Stimulated activated CD4-positive, alpha-beta T cell treated with anti-CD3 and anti-CD28 coated beads, TNF-alpha, amount 100 ng/mL, for 24 hours (primary cell): ENCODE data around the gene TAF1.
"Not testable (repeated sequence)": the region's sequence is repeated elsewhere in the genome, so short reads cannot be mapped to it uniquely, and the experiment has no call there.

Source experiments
- DNase-seq, 3 experiments: peaks; one replicate each; pipeline ENCODE4 v3.0.0-alpha.2; 2020; ENCODE audit warnings: low read depth in 3 of 3

The TAF1 gene

DNA sequence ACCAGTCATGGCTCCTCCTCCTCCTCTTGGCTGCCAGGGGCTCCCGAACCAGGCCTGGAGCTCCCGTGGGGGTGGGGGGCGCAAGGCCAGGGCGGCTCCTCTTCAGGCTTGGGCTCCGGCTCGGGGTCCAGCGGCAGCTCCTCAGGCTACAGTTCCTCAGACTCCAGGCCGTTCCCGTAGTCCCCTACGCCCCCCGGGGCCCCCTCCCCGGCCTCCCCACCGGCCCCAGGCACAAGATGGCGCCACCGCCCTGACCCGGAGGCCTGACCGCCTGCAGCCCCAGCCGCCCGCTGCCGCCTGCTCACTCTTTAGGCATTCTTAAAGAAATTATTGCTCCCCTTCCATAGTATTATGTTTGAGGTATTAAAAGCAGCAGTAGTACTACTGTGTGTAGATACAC lies 54.5 kb downstream of the TAF1 start:
- DNase-seq: no peak

DNA sequence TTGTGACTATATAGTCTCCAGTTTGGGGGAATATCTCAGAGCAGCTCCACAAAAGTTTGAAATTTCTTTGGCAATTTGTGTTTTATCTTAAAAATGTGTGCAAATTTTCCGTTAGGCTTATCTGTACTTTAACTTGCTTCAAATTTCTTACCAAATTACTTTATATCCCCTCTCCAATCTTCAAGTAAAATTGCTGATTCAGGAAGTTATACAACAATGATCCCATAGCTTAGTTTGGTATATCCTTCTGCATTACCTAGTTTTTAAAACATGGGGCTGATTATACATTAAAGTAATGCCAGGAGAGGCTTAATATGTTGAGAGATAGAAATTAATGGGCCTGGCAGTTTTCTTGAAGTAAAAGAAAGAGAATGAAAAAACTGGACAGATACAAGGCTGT lies 66.6 kb downstream of the TAF1 start:
- DNase-seq: no peak

DNA sequence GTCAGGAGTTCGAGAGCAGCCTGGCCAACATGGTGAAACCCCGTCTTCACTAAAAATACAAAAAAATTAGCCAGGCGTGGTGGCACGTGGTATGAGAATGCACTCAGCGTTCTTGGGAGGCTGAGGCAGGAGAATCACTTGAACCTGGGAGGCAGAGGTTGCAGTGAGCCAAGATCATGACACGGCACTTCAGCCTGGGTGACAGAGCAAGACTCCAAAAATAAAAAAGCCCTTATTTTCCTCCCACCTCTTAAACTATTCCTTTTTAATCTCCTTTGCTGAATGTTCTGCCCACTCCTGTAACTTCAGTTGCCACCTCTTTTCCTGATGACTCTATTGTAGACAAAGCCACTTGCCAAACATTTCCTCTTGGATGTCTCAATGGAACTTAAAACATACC lies 72.6 kb downstream of the TAF1 start:
- no peak for DNase-seq

DNA sequence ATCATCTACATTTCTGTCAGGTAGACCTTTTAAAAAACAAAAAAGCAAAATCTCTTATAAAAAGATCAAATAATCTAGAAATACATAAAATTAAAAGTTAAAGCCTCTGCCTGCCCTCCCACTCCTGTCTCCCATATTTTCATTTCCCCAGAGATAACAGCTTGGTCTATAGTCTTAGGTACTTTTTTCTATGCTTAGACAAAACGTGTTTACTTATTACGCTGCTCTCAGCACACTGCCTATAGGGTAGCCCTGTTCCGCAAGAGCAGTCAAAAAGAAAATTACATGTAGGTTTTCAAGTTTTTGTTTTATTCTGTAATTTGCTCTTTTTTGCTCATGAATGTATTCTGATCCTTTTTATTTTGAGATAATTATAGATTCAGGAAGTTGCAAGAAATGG lies 73.3 kb downstream of the TAF1 start:
- DNase-seq: no peak

DNA sequence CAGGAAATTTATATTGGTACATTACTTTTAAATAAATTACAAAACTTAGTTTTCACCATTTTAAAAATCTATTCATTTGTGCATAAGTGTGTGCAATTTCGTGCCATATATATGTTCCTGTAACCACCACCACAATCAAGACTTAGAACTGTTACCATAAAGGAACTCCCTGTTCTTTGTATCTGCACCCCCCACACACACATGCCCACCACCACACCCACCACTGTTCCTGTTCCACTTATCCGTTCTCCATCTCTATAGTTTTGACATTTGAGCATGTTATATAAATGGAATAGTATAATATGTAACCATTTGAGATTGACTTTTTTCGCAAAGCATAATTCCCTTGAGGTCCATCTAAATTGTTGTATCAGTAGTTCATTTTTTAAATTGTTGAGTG lies 73.7 kb downstream of the TAF1 start:
- DNase-seq: no peak

DNA sequence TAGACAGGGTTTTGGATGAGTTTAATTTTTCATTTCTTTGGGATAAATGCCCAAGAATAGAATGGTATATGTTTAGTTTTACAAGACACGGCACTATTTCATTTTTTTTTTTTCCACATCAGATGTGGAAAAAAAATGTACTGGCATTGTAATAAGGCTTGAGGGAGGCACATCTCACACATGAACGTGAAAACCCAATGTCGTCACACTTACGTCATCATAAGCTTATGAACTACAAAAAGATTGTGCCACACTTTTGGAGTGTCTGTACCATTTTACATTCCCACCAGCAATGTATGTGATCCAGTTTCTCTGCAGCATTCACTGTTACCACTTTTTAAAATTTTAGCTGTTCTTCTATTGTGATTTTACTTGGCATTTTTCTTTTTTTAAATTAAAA lies 74.2 kb downstream of the TAF1 start:
- DNase-seq: no peak

DNA sequence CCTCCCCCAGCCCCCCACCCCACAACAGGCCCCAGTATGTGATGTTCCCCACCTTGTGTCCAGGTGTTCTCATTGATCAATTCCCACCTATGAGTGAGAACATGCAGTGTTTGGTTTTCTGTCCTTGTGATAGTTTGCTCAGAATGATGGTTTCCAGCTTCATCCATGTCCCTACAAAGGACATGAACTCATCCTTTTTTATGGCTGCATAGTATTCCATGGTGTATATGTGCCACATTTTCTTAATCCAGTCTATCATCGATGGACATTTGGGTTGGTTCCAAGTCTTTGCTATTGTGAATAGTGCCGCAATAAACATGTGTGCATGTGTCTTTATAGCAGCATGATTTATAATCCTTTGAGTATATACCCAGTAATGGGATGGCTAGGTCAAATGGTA lies 75.7 kb downstream of the TAF1 start:
- not testable (repeated sequence) for DNase-seq

DNA sequence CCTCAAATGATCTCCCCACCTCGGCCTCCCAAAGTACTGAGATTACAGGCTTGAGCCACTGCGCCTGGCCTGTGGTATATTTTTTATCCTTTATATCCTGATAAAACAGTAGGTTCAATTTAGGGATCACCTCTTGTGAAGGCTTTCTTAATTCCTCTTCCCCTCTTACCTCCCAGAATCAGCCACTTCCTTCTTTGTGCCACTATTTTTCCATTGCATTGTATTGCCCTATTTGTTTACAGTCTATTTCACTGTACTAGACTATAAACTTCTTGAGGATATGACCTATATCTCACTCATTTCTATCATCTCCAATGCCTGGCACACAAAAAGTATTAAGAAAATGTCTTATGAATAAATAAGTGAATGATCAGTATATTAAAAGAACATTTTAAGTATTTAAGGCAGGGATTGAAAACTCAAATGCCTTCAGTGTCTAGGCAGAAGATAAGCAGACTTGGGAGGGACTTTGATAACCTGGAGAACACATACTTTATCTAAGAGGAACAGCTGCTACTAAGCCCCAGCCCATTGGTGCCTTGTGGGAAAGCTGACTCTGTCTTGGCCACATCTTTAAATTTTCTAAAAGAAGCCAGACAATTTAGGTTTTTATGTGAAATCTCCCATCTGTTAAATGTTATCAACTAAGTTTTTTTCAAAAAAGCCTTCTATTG lies 84.4 kb downstream of the TAF1 start:
- DNase-seq: no peak

DNA sequence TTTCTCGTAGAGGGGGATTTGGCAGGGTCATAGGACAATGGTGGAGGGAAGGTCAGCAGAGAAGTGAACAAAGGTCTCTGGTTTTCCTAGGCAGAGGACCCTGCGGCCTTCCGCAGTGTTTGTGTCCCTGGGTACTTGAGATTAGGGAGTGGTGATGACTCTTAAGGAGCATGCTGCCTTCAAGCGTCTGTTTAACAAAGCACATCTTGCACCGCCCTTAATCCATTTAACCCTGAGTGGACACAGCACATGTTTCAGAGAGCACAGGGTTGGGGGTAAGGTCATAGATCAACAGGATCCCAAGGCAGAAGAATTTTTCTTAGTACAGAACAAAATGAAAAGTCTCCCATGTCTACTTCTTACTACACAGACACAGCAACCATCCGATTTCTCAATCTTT lies 85.4 kb downstream of the TAF1 start:
- not testable (repeated sequence) for DNase-seq

DNA sequence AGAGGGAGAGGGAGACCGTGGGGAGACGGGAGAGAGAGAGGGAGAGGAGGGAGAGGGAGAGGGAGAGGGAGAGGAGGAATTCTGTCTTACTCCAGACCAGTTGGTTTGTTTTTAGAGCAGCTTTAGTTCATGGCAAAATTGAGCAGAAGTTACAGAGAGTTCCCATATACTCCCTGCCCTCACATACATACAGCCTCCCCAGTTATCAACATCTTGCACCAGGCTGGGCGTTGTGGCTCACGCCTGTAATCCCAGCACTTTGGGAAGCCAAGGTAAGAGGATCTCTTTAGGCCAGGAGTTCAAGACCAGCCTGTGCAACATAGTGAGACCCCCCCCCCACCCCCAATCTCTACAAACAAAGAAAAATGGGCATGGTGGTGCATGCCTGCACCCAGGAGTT lies 86.9 kb downstream of the TAF1 start:
- no peak for DNase-seq

DNA sequence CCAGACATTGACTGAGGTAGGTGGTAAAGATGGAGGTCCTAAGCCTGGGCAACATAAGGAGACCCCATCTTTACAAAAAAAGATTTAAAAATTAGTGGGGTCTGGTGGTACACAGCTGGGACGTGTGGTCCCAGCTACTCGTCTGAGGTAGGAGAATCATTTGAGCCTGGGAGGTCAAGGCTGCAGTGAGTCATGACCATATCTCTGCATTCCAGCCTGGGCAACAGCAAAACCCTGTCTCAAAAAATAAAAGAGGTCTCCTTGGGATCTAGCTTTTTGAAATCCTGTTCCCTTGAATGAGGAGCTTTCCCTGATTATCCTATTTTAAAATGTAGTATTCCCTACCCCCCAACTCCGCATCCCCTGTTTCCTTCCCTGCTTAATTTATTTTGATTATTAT lies 88.1 kb downstream of the TAF1 start:
- DNase-seq: no peak

DNA sequence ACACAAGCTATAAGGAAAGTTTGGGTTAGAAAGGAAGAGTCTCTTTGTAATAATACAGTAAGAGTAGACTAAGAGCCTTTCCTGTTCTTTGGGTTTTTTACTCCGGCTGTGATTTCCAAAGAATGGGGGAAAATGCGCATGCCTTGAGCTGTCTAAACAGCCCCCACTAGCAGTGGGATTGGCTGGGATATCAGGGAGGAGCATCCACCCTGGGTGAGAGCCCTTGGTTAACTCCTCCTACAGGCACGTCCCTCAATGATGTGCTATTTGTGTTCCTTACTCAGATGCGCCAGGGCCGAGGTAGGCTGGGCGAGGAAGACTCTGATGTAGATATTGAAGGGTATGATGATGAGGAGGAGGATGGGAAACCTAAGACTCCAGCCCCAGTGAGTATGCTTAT lies 92.7 kb downstream of the TAF1 start:
- DNase-seq: no peak

DNA sequence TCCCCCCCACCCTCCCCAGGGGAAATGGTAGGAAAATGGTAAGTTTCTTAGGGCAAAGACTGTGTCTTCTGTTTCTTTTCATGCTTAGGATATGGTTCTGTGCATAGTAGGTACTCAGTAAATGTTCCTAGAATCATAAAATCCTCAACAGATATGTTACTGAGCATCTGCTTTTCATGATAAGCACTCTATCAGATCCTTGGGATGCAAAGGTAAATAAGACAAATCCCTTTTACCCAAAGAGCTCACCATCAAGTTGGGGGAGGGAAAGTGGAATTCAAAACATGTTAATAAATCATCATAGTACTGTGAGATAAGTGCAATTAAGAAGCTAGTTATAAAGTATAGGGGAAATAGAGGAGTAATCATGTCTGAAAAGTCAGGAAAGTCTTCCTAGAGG lies 98.8 kb downstream of the TAF1 start:
- no peak for DNase-seq

DNA sequence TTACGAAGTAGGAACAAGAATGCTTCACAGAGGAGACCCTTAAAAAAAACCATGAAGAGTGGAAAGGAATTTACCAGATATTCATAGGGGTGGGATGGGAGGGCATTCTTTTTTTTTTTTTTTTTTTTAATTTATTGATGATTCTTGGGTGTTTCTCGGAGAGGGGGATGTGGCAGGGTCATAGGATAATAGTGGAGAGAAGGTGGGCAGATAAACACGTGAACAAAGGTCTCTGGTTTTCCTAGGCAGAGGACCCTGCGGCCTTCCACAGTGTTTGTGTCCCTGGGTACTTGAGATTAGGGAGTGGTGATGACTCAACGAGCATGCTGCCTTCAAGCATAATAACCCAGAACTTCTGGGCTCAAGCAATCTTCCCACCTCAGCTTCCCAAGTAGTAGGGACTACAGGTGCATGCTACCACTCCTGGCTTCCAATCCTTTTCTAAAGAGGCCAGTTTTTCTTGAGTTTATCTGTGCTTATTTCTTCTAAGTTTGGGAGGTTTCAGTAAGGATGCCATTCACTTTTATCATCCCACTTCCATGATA lies 100.9 kb downstream of the TAF1 start:
- DNase-seq: no peak

DNA sequence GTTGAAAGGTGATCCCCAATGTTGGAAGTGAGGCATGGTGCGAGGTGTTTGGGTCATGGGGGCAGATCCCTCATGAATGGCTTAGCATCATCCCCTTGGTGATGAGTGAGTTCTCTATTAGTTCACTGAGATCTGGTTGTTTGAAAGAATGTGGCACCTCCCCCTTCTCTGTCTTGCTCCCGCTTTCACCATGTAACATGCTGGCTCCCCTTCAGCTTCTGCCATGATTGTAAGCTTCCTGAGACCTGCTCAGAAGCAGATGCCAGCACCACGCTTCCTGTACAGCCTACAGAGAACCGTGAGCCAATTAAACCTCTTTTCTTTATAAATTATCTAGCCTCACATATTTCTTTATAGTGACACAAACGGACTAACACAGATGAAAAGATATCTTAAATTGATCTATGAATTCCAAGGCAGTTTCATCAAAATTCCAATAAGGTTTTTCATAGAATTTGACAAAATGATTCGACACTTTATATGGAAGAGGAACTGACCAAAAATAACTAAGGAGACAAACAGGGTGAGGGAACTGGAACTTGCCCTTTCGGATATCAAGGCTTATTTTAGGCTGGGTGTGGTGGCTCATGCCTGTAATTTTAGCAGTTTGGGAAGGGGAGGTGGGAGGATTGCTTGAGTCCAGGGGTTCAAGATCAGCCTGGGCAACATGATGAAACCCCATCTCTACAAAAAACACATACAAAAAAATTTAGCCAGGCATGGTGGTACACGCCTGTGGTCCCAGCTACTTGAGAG lies 109.8 kb downstream of the TAF1 start:
- DNase-seq: no peak

DNA sequence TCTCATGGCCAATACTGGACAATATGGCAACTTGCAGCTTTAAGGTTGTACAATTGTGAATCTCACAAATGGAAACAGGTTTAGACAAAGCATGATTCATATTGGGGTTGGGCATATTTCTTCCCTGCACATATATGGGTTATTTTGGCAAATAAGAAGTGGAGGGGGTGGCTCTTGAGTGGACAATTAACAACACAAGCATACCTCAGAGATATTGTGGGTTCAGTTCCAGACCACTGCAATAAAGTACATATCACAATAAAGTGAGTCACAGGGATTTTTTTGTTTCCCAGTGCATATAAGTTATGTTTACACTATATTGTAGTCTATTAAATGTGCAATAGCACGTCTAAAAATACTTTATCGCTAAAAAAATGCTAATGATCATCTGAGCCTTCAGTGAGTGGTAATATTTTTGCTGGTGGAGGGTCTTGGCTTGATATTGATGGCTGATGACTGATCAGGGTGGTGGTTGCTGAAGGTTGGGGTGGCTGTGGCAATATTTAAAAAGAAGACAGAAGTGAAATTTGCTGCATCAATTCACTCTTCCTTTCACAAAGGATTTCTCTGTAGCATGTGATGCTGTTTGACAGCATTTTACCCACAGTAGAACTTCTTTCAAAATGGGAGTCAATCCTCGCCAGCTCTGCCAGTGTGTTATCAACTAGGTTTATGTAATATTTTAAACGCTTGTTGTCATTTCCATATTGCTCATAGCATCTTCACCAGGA lies 116.2 kb downstream of the TAF1 start:
- DNase-seq: no peak

DNA sequence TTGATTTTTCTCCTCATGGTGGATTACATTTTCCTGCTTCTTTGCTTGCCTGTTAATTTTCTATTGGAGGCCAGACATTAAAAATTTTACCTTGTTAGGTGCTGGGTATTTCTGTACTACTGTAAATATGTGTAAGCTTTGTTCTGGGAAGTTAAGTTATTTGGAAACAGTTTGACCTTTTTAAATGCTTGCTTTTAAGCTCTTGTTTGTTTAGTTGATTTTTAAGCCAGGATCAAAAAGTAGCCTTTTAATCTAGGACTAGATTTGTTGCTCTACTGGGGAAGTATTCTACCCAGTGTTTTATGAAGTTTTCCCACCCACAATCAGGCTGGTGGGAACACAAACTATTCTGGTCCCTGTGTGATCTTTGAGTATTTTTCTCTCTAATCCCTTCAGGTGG lies 121.7 kb downstream of the TAF1 start:
- DNase-seq: no peak

DNA sequence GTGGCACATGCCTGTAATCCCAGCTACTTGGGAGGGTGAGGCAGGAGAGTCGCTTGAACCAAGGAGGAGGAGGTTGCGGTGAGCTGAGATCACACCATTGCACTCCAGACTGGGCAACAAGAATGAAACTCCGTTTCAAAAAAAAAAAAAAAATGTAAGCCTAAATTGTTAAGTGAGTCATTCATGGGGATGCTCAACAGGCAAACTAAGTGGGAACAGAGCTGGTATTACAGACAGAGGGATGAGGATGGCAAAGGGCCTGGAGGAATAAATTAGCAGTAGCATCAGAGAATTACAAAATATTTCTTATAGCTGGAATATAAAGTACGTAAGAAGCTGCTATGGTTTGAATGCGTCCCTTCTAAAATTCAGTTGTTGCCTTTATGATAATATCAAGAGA lies 123.4 kb downstream of the TAF1 start:
- DNase-seq: no peak

DNA sequence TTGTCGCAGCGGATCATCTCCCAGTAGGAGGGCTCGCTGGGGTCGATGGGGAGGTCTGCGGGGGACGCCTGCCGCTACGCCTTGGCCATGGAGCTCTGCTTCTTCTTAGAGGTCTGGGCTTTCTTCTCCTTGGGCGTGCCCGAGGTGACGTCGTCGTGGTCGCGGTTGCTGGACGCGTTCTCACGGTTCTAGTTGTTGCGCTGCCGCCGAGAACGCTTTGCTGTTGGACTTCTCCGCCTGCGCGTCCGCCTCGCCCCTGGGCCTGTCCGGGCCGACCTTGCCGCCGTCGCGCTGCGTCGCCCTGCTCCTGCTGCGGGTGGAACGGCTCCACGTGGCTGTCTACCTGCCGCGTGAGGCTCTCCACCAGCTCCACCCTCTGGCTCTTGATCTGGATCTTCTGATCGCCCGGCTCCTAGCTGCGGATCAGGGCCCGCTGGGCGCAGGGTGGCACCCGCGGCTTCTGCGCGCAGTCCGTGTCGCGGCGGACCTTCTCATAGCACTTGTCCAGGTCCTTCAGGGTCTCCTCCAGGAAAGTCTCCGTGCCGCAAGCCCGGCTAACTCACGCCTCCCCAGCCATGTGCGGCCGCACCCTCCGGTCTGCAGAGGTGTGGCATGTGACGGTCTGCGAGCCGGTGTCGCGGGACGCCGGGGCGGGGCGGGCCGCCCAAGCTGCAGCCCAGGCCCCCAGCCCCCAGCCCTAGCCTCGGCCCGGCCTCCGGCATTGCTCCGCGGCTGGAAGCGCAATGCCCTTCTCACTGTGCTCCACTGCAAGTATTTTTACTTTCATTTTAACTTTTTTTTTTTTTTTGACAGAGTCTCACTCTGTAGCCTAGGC lies 126.3 kb downstream of the TAF1 start:
- peak in 2 of 3 experiments; percentile 3 to 45 for DNase-seq

DNA sequence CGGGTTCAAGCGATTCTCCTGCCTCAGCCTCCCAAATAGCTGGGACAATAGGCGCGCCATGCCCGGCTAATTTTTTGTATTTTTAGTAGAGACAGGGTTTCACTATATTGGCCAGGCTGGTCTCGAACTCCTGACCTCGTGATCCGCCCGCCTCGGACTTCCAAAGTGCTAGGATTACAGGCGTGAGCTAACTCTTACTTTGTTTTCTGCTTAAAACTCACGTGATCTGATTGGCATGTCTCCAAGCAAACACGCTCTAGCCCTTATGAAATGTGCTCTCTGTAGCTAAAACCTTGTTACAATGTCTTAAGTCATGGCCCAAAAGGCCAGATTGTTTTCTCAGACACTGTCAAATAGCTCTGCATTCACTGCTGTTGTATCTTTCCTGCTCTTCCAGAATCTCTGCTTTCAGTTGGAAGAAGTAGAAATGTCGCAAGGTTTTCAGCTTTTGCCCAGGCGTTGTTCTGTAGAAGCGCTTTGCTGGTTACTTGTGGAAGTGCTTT lies 127.0 kb downstream of the TAF1 start:
- no peak for DNase-seq

DNA sequence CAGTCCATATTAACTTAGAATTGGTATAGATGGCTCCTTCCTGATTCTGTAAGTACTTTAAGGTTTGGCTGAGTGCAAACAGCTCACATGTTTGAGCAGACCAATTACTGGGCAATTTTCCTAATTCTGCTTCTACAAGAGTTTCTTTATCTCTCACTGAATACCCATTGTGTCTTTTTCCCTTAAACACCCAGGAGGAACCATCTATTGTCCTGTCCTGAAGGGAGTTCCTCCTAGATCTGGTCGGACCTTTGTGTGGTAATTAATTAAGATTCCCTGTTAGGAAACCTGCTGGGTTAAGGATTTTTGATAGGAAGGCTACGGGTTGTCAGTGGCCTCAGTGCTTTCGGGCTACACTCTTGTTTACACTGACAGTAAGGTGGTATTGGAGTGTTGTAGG lies 129.8 kb downstream of the TAF1 start:
- not testable (repeated sequence) for DNase-seq

DNA sequence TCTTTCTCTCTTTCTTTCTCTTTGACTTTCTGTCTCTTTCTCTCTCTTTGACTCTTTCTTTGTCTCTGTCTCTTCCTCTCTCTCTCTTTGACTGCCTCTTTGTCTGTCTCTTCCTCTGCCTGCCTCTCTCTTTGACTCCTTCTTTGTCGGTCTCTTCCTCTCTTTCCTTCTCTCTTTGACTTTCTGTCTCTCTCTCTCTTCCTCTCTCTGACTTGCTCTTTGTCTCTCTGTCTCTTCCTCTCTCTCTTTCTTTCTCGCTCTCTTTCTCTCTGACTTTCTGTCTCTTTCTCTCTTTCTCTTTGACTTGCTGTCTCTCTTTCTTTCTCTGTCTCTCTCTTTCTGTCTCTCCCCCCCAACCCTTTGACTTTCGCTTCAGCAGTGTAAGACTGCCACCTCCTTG lies 130.3 kb downstream of the TAF1 start:
- no peak for DNase-seq
